Thoracic aorta (tissue), 2 donors: ENCODE measurements around the gene NUP107. TPM values are rescaled to one million over a fixed set of nuclear protein-coding genes. Genes with fewer than 3 reads are reported as not detected.

Experiments
- ATAC-seq: fragments of 150-250 bp; one replicate; pipeline ENCODE4 v1.8.0; 2017; ENCODE audit warnings: low read depth; ENCODE audit not compliant: insufficient number of reproducible peaks, low FRiP score
- DNase-seq: peaks from one replicate; pipeline ENCODE4 v3.0.0-alpha.2; 2020; ENCODE audit warnings: low spot score
- H3K27ac ChIP-seq, 2 donors: fragments of 200-600 bp; sonication (generic); 1 replicate in 1 of 2; 2 replicates in 1 of 2; pipeline ENCODE4 v1.5.1; 2016; ENCODE audit warnings: mild to moderate bottlenecking in 2 of 2, moderate library complexity in 2 of 2
- H3K27me3 ChIP-seq: fragments of 200-600 bp; sonication (generic); replicated peaks from 2 replicates; pipeline ENCODE4 v1.6.0; 2016; ENCODE audit warnings: mild to moderate bottlenecking; ENCODE audit not compliant: insufficient read depth
- H3K36me3 ChIP-seq: fragments of 200-600 bp; sonication (generic); one replicate; pipeline ENCODE4 v1.5.1; 2016
- H3K4me1 ChIP-seq, 2 donors: fragments of 200-600 bp; sonication (generic); 1 replicate in 1 of 2; 2 replicates in 1 of 2; pipeline versions ENCODE4 v1.5.1 to v1.6.0; 2016; ENCODE audit warnings: low read depth in 2 of 2, mild to moderate bottlenecking in 1 of 2; ENCODE audit not compliant: control insufficient read depth in 1 of 2
- H3K4me3 ChIP-seq: fragments of 200-600 bp; sonication (generic); 2 replicates; pipeline ENCODE4 v1.5.1; 2016; ENCODE audit warnings: mild to moderate bottlenecking
- H3K9me3 ChIP-seq: fragments of 200-600 bp; sonication (generic); 2 replicates; pipeline ENCODE4 v1.5.1; 2016
- total RNA-seq, 2 donors: library from RNA; depleted of rRNA; stranded (reverse); fragments of >200 nt; gene quantifications; one replicate each; pipeline versions ENCODE4 v1.1.0 to v1.2.3, GENCODE V29; 2016
- TF ChIP-seq, protein P1 (sequence below): fragments of 200-600 bp; sonication (generic); IDR thresholded peaks from one replicate; pipeline ENCODE4 v1.5.1; 2019; ENCODE audit warnings: antibody characterized with exemption

NUP107 gene
- total RNA-seq, 2 donors from 2014 or later, result 28.0 to 45.4 TPM

DNA sequence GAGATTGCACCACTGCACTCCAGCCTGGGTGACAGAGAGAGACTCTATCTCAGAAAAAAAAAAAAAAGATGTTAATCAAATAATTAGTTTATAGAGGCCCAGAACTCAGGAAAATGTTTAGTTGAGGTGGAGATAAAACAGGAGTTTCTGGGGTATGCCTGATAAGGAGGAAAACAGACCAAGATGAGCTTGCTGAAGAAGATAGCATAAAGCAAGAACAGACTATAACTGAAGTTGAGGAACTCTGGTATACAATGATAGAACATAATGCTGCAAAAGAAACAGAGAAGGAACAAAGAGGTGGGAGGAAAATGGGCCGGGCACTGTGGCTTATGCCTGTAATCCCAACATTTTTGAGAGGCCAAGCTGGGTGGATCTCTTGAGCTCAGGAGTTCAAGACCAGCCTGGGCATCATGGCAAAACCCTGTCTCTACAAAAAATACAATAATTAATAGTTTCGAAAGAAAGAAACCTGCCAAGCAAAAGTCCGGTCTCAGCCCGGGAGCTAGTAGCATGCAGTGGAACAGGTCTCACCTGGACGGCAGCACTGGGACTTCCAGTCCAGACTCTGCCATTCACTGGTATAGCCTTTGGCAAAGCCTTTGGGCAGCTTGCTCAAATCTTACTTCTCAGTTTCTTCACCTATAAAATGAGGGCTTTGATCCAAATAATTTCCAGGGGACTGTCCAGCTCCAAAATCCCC is 84.6 kb downstream of the NUP107 start:
- ATAC-seq (no peak), DNase-seq (no peak)
- Histone ChIP-seq H3K9me3 (no peaks in the 10 kb centered on the region), H3K27me3 (no peaks in the 10 kb centered on the region), H3K4me1 (no peaks in the 10 kb centered on the region), H3K27ac (no peak overlapping the region), H3K36me3 (no peaks in the 10 kb centered on the region), H3K4me3 (no peak overlapping the region)
- TF ChIP-seq, protein P1, sequence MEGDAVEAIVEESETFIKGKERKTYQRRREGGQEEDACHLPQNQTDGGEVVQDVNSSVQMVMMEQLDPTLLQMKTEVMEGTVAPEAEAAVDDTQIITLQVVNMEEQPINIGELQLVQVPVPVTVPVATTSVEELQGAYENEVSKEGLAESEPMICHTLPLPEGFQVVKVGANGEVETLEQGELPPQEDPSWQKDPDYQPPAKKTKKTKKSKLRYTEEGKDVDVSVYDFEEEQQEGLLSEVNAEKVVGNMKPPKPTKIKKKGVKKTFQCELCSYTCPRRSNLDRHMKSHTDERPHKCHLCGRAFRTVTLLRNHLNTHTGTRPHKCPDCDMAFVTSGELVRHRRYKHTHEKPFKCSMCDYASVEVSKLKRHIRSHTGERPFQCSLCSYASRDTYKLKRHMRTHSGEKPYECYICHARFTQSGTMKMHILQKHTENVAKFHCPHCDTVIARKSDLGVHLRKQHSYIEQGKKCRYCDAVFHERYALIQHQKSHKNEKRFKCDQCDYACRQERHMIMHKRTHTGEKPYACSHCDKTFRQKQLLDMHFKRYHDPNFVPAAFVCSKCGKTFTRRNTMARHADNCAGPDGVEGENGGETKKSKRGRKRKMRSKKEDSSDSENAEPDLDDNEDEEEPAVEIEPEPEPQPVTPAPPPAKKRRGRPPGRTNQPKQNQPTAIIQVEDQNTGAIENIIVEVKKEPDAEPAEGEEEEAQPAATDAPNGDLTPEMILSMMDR, result no peak

DNA sequence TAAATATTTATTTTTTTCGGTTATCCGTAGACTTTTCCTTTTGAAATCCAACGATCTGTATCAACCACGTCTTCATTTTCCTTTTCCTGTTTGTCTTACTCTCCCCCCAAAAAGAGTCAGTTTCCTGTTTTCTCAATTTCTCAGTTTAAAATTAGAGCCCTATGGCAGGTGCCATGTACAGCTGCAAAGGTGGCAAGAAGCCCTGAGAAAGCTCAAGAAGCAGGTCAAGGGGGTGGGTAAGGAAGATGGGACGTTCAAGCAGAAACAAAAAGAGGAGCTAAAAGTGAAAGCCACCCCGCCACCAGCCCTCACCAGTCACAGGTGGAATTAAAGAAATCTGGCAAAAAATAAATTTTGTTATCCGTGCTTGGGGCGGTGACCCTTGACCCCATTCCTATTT is 85.9 kb downstream of the NUP107 start:
- no peak for DNase-seq
- H3K27ac ChIP-seq, result no peak overlapping the region
- ATAC-seq, result no peak
- H3K36me3 ChIP-seq, result no peaks in the 10 kb centered on the region
- TF ChIP-seq, protein P1, result no peak
- no peak overlapping the region for H3K4me3 ChIP-seq
- H3K4me1 ChIP-seq, result no peaks in the 10 kb centered on the region
- H3K9me3 ChIP-seq, result no peaks in the 10 kb centered on the region
- H3K27me3 ChIP-seq, result no peaks in the 10 kb centered on the region

DNA sequence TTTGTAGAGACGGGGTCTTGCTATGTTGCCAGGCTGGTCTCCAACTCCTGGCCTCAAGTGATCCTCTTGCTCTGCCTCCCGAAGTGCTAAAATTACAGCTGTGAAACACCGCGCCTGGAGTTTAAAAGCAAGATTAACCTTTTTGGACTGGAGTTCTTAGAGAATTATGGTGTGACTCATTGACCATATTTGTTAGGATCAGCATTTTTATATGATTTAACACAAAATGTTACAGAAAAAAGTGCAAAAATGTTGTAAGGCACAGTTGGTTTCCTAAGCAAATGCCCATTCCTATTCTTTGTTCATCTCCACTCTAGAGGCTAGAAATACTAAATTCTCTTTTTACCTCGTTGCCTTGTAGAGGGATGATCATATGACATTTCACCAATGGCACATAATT is 86.8 kb downstream of the NUP107 start:
- no peaks in the 10 kb centered on the region for H3K4me1 ChIP-seq
- H3K27ac ChIP-seq, result no peak overlapping the region
- TF ChIP-seq, protein P1, result no peak
- H3K27me3 ChIP-seq, result no peaks in the 10 kb centered on the region
- no peak for ATAC-seq
- H3K9me3 ChIP-seq, result no peaks in the 10 kb centered on the region
- DNase-seq, result no peak
- H3K36me3 ChIP-seq, result no peaks in the 10 kb centered on the region
- H3K4me3 ChIP-seq, result no peak overlapping the region

DNA sequence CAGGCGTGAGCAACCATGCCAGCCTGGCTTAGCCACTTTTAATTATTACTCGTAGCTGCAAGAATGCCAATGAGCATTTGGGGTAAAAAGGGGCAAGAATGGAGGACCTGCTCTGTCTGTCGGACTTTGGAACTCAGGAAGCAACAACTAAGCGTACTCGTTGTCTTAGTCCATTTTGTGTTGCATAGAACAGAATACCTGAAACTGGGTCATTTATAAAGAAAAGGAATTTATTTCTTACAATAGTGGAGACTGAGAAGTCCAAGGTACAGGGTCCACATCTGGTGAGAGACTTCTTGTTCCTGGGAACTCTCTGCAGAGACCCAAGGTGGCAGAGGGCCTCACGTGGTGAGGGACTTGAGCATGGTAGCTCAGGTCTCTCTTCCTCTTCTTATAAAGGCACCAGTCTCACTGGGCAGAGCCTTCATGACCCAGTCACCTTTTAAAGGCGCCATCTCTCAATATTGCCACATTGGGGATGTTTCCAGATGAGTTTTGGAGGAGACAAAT is 88.4 kb downstream of the NUP107 start:
- no peak overlapping the region for H3K27ac ChIP-seq
- TF ChIP-seq, protein P1, result no peak
- DNase-seq (no peak), ATAC-seq (no peak)
- H3K4me1 ChIP-seq, result no peaks in the 10 kb centered on the region
- H3K4me3 ChIP-seq, result no peak overlapping the region
- no peaks in the 10 kb centered on the region for H3K27me3 ChIP-seq
- H3K9me3 ChIP-seq, result no peaks in the 10 kb centered on the region
- no peaks in the 10 kb centered on the region for H3K36me3 ChIP-seq

DNA sequence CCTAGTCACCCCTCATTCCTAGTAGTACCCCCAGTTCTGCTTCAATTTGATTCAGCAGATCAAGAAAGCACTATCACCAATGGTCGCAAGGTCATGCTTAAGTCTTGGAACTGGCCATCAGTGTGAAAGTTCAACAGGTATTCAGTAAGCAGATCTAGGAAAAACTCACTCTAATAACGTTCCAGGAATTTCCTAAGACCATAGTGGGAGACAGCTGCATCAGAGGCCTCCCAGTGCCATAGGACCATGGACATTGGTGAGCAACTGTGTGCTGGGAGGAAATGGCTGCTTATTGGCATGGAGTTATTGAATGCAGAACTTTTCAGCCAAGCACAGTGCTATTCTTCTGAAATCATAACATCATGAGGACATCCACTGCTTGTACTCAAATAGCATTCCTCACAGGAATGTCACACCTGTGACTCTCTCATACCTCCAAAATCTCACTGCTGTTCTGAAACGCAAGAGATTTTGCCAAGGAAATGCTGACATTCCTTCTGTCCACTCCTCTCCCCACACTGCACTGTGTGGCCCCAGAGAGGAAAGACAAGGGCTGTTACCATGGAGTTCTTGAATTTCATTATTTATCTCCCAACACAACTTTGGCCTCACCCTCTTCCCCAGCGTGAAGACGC is 90.3 kb downstream of the NUP107 start:
- Histone ChIP-seq H3K36me3 (no peaks in the 10 kb centered on the region), H3K27ac (no peak overlapping the region), H3K4me3 (no peak overlapping the region), H3K9me3 (no peaks in the 10 kb centered on the region), H3K4me1 (no peaks in the 10 kb centered on the region), H3K27me3 (no peaks in the 10 kb centered on the region)
- DNase-seq (no peak), ATAC-seq (no peak)
- TF ChIP-seq, protein P1, result no peak
